ENCODE results near the gene PCBD1. TPM values are rescaled to one million over a fixed set of nuclear protein-coding genes. Genes with fewer than 3 reads are reported as not detected.

Gene PCBD1
- total RNA-seq, 1 donor from 2014 or later: 36.8 TPM

DNA sequence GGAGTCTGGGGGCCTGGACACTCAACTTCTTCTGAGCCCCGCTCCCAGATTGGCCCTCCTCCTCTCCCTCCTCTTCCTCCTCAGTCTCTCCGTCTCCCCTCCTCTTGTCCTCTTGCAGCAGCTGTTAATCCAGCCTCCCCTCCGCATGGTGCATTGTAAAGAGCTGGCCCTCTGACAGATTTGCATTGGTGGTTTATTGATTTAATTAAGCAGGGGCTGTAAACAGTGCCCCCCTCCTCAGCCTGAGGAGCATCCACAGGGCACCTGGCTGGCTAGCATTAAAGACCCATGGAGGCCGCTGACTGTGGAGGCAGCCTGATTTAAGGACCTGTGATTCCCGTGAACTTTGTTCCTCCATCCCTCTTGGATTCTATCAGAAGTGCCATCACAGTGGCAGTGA lies 28.9 kb upstream of the PCBD1 start:
- TF ChIP-seq, protein P1, sequence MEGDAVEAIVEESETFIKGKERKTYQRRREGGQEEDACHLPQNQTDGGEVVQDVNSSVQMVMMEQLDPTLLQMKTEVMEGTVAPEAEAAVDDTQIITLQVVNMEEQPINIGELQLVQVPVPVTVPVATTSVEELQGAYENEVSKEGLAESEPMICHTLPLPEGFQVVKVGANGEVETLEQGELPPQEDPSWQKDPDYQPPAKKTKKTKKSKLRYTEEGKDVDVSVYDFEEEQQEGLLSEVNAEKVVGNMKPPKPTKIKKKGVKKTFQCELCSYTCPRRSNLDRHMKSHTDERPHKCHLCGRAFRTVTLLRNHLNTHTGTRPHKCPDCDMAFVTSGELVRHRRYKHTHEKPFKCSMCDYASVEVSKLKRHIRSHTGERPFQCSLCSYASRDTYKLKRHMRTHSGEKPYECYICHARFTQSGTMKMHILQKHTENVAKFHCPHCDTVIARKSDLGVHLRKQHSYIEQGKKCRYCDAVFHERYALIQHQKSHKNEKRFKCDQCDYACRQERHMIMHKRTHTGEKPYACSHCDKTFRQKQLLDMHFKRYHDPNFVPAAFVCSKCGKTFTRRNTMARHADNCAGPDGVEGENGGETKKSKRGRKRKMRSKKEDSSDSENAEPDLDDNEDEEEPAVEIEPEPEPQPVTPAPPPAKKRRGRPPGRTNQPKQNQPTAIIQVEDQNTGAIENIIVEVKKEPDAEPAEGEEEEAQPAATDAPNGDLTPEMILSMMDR (IDR thresholded peaks at IDR 0.05): no peak
- no peak for TF ChIP-seq POLR2A (IDR thresholded peaks at IDR 0.05)
- TF ChIP-seq POLR2AphosphoS5 (IDR thresholded peaks at IDR 0.05; ENCODE audit: insufficient read depth in 1 of 2, low read depth in 1 of 2): no peak
- Histone ChIP-seq H3K9me3 (no peaks in the 10 kb centered on the region), H3K27ac (no peak overlapping the region), H3K27me3 (no peaks in the 10 kb centered on the region), H3K36me3 (no peaks in the 10 kb centered on the region), H3K4me3 (no peak overlapping the region), H3K4me1 (no peaks in the 10 kb centered on the region)
- intact Hi-C loops (cut with DNase I): no loop called here
- no peak for DNase-seq (ENCODE audit: extremely low spot score in 2 of 2)

DNA sequence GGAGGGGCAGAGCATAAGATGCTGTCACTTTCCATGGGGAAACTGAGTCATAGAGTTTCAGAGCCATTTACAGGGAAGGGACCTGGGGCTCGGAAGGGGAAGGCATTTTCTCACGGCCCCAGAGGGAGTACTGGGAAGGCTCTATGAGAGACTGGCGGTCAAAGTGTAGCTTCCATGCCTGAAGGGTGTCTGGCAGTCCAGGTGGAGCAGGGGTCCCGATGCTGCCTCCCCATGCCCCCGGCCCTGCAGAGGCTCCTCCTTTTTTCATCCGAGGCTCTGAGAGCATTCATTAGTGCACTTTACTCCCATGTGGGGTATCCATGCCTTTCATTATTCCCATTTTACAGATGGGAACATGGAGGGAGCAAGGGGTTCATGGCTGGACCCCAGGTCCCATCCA lies 27.9 kb upstream of the PCBD1 start:
- intact Hi-C loops (cut with DNase I): no loop called here
- no peaks in the 10 kb centered on the region for H3K36me3 ChIP-seq

DNA sequence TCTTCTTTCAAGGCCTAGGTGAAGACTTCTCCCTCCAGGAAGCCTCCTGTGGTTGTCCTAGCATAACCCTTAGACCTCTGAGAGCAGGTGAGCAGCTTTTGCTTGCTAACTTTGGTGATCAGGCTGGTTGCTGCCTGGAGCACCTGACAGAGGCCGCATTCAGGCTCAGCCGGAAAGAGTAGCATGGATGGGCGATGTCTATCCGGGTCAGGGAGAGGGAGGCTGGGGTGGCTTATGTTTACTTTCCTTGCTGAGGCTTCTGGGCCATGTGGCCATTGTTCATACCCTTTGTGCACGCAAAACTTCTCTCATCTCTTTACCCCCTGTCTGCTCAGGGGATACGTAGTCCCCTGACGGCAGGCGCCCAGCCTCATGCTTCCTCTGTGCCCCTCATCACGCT lies 27.4 kb upstream of the PCBD1 start:
- H3K27me3 ChIP-seq: no peaks in the 10 kb centered on the region
- H3K9me3 ChIP-seq: no peaks in the 10 kb centered on the region
- no peak overlapping the region for H3K27ac ChIP-seq
- TF ChIP-seq POLR2AphosphoS5 (IDR thresholded peaks at IDR 0.05; ENCODE audit: insufficient read depth in 1 of 2, low read depth in 1 of 2): no peak
- no peak for TF ChIP-seq POLR2A (IDR thresholded peaks at IDR 0.05)
- TF ChIP-seq, protein P1 (IDR thresholded peaks at IDR 0.05): no peak
- H3K4me3 ChIP-seq: no peak overlapping the region
- H3K4me1 ChIP-seq: no peaks in the 10 kb centered on the region
- intact Hi-C loops (cut with DNase I): no loop called here
- no peak for DNase-seq (ENCODE audit: extremely low spot score in 2 of 2)
- H3K36me3 ChIP-seq: no peaks in the 10 kb centered on the region

More for the DNA sequence above, 27.9 kb upstream of the PCBD1 start:
- Histone ChIP-seq H3K4me3 (no peak overlapping the region), H3K4me1 (no peaks in the 10 kb centered on the region), H3K27me3 (no peaks in the 10 kb centered on the region), H3K9me3 (no peaks in the 10 kb centered on the region), H3K27ac (no peak overlapping the region)
- TF ChIP-seq POLR2A (IDR thresholded peaks at IDR 0.05) (no peak), POLR2AphosphoS5 (IDR thresholded peaks at IDR 0.05; ENCODE audit: insufficient read depth in 1 of 2, low read depth in 1 of 2) (no peak)
- TF ChIP-seq, protein P1 (IDR thresholded peaks at IDR 0.05): no peak
- DNase-seq (ENCODE audit: extremely low spot score in 2 of 2): no peak

DNA sequence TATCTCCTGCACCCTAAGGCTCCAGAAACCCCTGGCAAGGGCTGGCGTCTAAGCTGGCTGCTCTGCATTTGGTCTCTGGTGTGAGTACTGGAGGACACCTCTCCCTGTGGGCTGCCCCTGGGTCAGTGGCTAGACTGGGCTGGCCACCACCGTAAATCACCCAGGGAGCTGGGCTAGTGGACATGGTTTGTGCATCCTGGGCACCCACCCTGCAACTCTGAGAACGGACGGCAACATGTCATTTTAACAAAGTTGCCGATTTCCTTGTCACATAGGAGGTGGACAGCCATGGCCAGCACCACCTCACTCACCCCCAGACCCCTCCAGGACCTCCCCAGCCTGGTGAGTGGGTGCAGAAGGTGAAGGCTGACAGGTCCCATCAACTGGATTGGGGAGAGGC lies 26.8 kb upstream of the PCBD1 start:
- Histone ChIP-seq H3K9me3 (no peaks in the 10 kb centered on the region), H3K27ac (no peak overlapping the region), H3K4me3 (no peak overlapping the region), H3K4me1 (no peaks in the 10 kb centered on the region), H3K27me3 (no peaks in the 10 kb centered on the region), H3K36me3 (no peaks in the 10 kb centered on the region)
- DNase-seq (ENCODE audit: extremely low spot score in 2 of 2): no peak
- intact Hi-C loops (cut with DNase I): no loop called here
- TF ChIP-seq, protein P1 (IDR thresholded peaks at IDR 0.05): no peak
- no peak for TF ChIP-seq POLR2A (IDR thresholded peaks at IDR 0.05)
- TF ChIP-seq POLR2AphosphoS5 (IDR thresholded peaks at IDR 0.05; ENCODE audit: insufficient read depth in 1 of 2, low read depth in 1 of 2): no peak

DNA sequence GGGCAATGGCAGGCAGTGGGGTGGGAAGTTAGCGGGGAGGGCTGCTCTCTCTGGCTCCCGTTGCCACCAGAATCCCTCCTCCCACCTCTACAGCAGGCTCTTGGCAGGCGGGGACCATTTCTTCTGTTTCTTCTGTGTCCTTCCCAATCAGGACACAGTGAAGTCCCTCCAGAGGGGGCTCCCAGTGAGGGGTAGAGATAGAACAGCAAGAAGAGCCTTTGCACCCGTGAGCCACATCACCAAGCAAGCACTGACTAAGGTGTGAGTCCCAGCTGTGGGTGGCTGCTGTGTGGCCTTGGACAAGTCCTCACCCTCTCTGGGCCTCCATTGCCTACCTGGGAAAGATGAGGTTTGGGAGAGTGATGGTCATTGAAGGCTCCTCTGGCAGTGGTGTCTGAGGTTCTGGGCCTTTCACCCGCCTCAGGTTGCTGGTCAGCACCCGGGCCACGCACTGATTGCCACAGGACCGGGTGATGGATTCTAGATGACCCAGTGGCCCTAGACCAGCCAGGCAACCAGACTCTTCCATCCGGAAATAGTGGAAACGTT lies 26.0 kb upstream of the PCBD1 start:
- intact Hi-C loops (cut with DNase I): no loop called here
- Histone ChIP-seq H3K4me3 (no peak overlapping the region), H3K9me3 (no peaks in the 10 kb centered on the region), H3K4me1 (no peaks in the 10 kb centered on the region), H3K27ac (no peak overlapping the region), H3K36me3 (no peaks in the 10 kb centered on the region), H3K27me3 (no peaks in the 10 kb centered on the region)
- TF ChIP-seq POLR2A (IDR thresholded peaks at IDR 0.05) (no peak), POLR2AphosphoS5 (IDR thresholded peaks at IDR 0.05; ENCODE audit: insufficient read depth in 1 of 2, low read depth in 1 of 2) (no peak)
- TF ChIP-seq, protein P1 (IDR thresholded peaks at IDR 0.05): no peak
- no peak for DNase-seq (ENCODE audit: extremely low spot score in 2 of 2)

All from vagina (tissue), 2 donors.